MM.1S (cell line): ENCODE data around the gene LRRN4.
"Not testable (repeated sequence)": the region's sequence is repeated elsewhere in the genome, so short reads cannot be mapped to it uniquely, and the experiment has no call there.

Experiments used
- DNase-seq: peaks from one replicate; pipeline ENCODE4 v3.0.0-alpha.2; 2015
- H2AFZ ChIP-seq: fragments of 300-600 bp; sonication (generic); 2 replicates; pipeline ENCODE4 v1.6.0; 2016; ENCODE audit warnings: antibody characterized with exemption, low read length
- H3F3A ChIP-seq: fragments of 300-600 bp; sonication (generic); 2 replicates; pipeline ENCODE4 v1.6.1; 2016; ENCODE audit warnings: mild to moderate bottlenecking, antibody characterized with exemption, low read length, moderate library complexity, mixed read lengths; ENCODE audit not compliant: insufficient read depth
- H3K27ac ChIP-seq: fragments of 300-600 bp; sonication (generic); 2 replicates; pipeline ENCODE4 v1.5.1; 2016; ENCODE audit warnings: mild to moderate bottlenecking, low read length
- H3K27me3 ChIP-seq: fragments of 300-600 bp; sonication (generic); replicated peaks from 2 replicates; pipeline ENCODE4 v1.6.0; 2016; ENCODE audit warnings: low read length; ENCODE audit not compliant: insufficient read depth
- H3K36me3 ChIP-seq: fragments of 300-600 bp; sonication (generic); replicated peaks from 2 replicates; pipeline ENCODE4 v1.6.1; 2016; ENCODE audit warnings: mild to moderate bottlenecking, low read length, mixed read lengths; ENCODE audit not compliant: insufficient read depth
- H3K4me1 ChIP-seq: fragments of 300-600 bp; sonication (generic); 2 replicates; pipeline ENCODE4 v1.6.1; 2016; ENCODE audit warnings: low read length, mixed read lengths
- H3K4me2 ChIP-seq: fragments of 300-600 bp; sonication (generic); 2 replicates; pipeline ENCODE4 v1.6.0; 2016; ENCODE audit warnings: low read depth, low read length
- H3K4me3 ChIP-seq: fragments of 300-600 bp; sonication (generic); 2 replicates; pipeline ENCODE4 v1.5.1; 2016; ENCODE audit warnings: low read length, mixed read lengths
- H3K79me2 ChIP-seq: fragments of 300-600 bp; sonication (generic); 2 replicates; pipeline ENCODE4 v1.6.1; 2016; ENCODE audit warnings: mixed run types, low read length, mixed read lengths
- H3K9ac ChIP-seq: fragments of 300-600 bp; sonication (generic); 2 replicates; pipeline ENCODE4 v1.6.1; 2016; ENCODE audit warnings: low read length, mixed read lengths
- H3K9me2 ChIP-seq: fragments of 300-600 bp; sonication (generic); replicated peaks from 2 replicates; pipeline ENCODE4 v1.6.1; 2016; ENCODE audit warnings: mild to moderate bottlenecking, low read length, mixed read lengths; ENCODE audit not compliant: insufficient read depth
- H3K9me3 ChIP-seq: fragments of 300-600 bp; sonication (generic); replicated peaks from 2 replicates; pipeline ENCODE4 v1.6.1; 2016; ENCODE audit warnings: mild to moderate bottlenecking, low read length, mixed read lengths; ENCODE audit not compliant: insufficient read depth
- H4K20me1 ChIP-seq: fragments of 300-600 bp; sonication (generic); 2 replicates; pipeline ENCODE4 v1.6.1; 2016; ENCODE audit warnings: mild to moderate bottlenecking, low read length, moderate library complexity, mixed read lengths; ENCODE audit not compliant: insufficient read depth
- EZH2 ChIP-seq: fragments of 300-600 bp; sonication (generic); optimal IDR thresholded peaks from 2 replicates; pipeline ENCODE3; 2017; ENCODE audit warnings: low read depth, mild to moderate bottlenecking, antibody characterized with exemption, low read length, mixed read lengths
- EZH2phosphoT487 ChIP-seq: fragments of 300-600 bp; sonication (generic); IDR thresholded peaks from 2 replicates; pipeline ENCODE4 v1.6.1; 2018; ENCODE audit warnings: antibody characterized with exemption, low read length
- TF ChIP-seq, protein P1 (sequence below): fragments of 300-600 bp; sonication (generic); IDR thresholded peaks from 2 replicates; pipeline ENCODE4 v1.5.1; 2016; ENCODE audit warnings: antibody characterized with exemption, low read length, mixed read lengths

Gene LRRN4

GRCh38 chr20:6055981-6056569 is 2.2 kb upstream of the LRRN4 start:
- Histone ChIP-seq H4K20me1 (no peaks in the 10 kb centered on the region), H3K4me2 (no peak overlapping the region), H3K27ac (no peak overlapping the region), H3K9ac (no peak overlapping the region), H3K9me2 (no peaks in the 10 kb centered on the region), H3K36me3 (no peaks in the 10 kb centered on the region), H3K4me1 (peaks cover 10% of the 10 kb centered on the region; the same call in 1 of the 2 replicates), H3K27me3 (no peaks in the 10 kb centered on the region), H3K4me3 (no peak overlapping the region), H3K9me3 (no peaks in the 10 kb centered on the region), H3K79me2 (no peaks in the 10 kb centered on the region), H2AFZ (no peak overlapping the region), H3F3A (peaks cover 5% of the 10 kb centered on the region; the same call in 1 of the 2 replicates)
- TF ChIP-seq EZH2phosphoT487 (no peak), EZH2 (no peak)
- TF ChIP-seq, protein P1, sequence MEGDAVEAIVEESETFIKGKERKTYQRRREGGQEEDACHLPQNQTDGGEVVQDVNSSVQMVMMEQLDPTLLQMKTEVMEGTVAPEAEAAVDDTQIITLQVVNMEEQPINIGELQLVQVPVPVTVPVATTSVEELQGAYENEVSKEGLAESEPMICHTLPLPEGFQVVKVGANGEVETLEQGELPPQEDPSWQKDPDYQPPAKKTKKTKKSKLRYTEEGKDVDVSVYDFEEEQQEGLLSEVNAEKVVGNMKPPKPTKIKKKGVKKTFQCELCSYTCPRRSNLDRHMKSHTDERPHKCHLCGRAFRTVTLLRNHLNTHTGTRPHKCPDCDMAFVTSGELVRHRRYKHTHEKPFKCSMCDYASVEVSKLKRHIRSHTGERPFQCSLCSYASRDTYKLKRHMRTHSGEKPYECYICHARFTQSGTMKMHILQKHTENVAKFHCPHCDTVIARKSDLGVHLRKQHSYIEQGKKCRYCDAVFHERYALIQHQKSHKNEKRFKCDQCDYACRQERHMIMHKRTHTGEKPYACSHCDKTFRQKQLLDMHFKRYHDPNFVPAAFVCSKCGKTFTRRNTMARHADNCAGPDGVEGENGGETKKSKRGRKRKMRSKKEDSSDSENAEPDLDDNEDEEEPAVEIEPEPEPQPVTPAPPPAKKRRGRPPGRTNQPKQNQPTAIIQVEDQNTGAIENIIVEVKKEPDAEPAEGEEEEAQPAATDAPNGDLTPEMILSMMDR, result no peak
- no peak for DNase-seq

- no peak overlapping the region for H2AFZ ChIP-seq
- TF ChIP-seq, protein P1, result no peak
- TF ChIP-seq EZH2 (no peak), EZH2phosphoT487 (no peak)
- no peaks in the 10 kb centered on the region for H3K9me2 ChIP-seq
- H3K27ac ChIP-seq, result no peak overlapping the region
- H3K79me2 ChIP-seq, result no peaks in the 10 kb centered on the region
- H3K36me3 ChIP-seq, result no peaks in the 10 kb centered on the region
- no peak for DNase-seq
- H3F3A ChIP-seq, result peaks cover 5% of the 10 kb centered on the region; the same call in 1 of the 2 replicates
- no peak overlapping the region for H3K9ac ChIP-seq
- H3K9me3 ChIP-seq, result no peaks in the 10 kb centered on the region
- H3K27me3 ChIP-seq, result no peaks in the 10 kb centered on the region
- no peaks in the 10 kb centered on the region for H4K20me1 ChIP-seq
- H3K4me2 ChIP-seq, result no peak overlapping the region
- no peak overlapping the region for H3K4me3 ChIP-seq
- H3K4me1 ChIP-seq, result peaks cover 10% of the 10 kb centered on the region; the same call in 1 of the 2 replicates
Measured at GRCh38 chr20:6055161-6055783, 1.4 kb upstream of the LRRN4 start.

DNA sequence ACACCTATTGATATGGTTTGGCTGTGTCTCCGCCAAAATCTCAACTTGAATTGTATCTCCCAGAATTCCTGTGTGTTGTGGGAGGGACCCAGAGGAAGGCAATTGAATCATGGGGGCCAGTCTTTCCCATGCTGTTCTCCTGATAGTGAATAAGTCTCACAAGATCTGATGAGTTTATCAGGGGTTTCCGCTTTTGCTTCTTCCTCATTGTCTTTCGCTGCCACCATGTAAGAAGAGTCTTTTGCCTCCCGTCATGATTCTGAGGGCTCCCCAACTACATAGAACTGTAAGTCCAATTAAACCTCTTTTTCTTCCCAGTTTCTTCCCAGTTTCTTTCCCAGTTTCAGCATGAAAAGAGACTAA is 810 bp upstream of the LRRN4 start:
- not testable (repeated sequence) for H3F3A ChIP-seq, H3K79me2 ChIP-seq, H4K20me1 ChIP-seq, H3K4me3 ChIP-seq, H3K9me2 ChIP-seq, H3K27ac ChIP-seq, H2AFZ ChIP-seq, H3K36me3 ChIP-seq, H3K4me2 ChIP-seq, H3K9me3 ChIP-seq, H3K9ac ChIP-seq, H3K4me1 ChIP-seq, DNase-seq, H3K27me3 ChIP-seq

DNA sequence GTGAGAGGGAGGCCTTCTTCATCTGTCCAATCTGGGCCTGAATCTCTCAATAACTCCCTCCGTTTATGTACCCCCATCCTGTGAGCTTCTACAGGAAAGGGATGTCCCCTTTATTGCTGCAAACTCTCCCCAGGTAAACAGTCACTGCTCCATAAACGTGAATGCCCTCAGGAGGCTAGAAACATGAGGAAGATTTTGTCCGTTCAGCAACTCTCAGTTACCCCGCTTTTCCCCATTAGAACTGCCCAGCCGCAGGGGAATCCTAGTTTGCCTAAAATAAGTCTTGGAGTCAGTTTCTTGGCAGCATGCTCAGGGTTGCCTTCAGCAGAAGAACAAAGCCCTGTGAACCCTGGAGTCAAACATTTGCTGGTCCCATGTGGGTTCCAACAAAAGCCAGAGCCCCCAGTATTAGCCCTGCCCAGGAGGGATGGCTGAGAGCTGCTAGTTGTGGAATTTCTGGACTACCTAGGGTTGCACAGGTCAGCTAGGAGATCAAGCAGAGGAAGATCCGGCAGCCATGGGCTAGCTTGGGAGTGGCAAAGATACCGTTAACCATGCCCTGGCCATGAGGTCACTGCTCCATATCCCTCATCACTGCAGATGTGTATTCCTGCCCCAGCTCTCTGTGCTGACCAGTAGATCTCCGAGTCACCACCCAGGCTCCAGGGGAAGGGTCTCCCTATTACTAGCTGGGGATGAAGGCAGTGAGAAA is 640 bp downstream of the LRRN4 start:
- H3F3A ChIP-seq, result peaks cover 1% of the 10 kb centered on the region; the same call in 1 of the 2 replicates
- no peak for DNase-seq
- H4K20me1 ChIP-seq, result no peaks in the 10 kb centered on the region
- H3K27me3 ChIP-seq, result no peaks in the 10 kb centered on the region
- no peak overlapping the region for H3K27ac ChIP-seq
- H3K9me3 ChIP-seq, result no peaks in the 10 kb centered on the region
- H3K4me2 ChIP-seq, result no peak overlapping the region
- H2AFZ ChIP-seq, result 0 out of 2 replicates have a peak overlapping the region, but pooled peaks have one; percentile 42
- H3K4me1 ChIP-seq, result peaks cover 4% of the 10 kb centered on the region; the same call in 1 of the 2 replicates
- H3K9me2 ChIP-seq, result no peaks in the 10 kb centered on the region
- no peaks in the 10 kb centered on the region for H3K79me2 ChIP-seq
- no peaks in the 10 kb centered on the region for H3K36me3 ChIP-seq
- no peak overlapping the region for H3K9ac ChIP-seq
- H3K4me3 ChIP-seq, result no peak overlapping the region
- TF ChIP-seq EZH2, result no peak
- no peak for TF ChIP-seq EZH2phosphoT487
- TF ChIP-seq, protein P1, result no peak
